Fibroblast of mammary gland (primary cell): ENCODE results near the gene CFL1.
"Not testable (repeated sequence)": the region's sequence is repeated elsewhere in the genome, so short reads cannot be mapped to it uniquely, and the experiment has no call there.

Source experiments
- DNase-seq: peaks from one replicate; pipeline ENCODE4 v3.0.0-alpha.2; 2010; ENCODE audit warnings: low read depth
- H3K4me3 ChIP-seq: 2 replicates; pipeline ENCODE4 v1.5.1; 2011; ENCODE audit warnings: low read depth, mild to moderate bottlenecking, low read length, moderate library complexity; ENCODE audit not compliant: control insufficient read depth
- CTCF ChIP-seq: conservative IDR thresholded peaks from 2 replicates; pipeline ENCODE4 v1.5.1; 2011; ENCODE audit warnings: low read depth, low read length, inconsistent platforms; ENCODE audit not compliant: control insufficient read depth, insufficient read depth

The CFL1 gene

GRCh38 chr11:65843811-65844210, 14.2 kb downstream of the CFL1 start:
- H3K4me3 ChIP-seq = no peak overlapping the region
- DNase-seq = no peak
- TF ChIP-seq CTCF = no peak

- H3K4me3 ChIP-seq = no peak overlapping the region
- no peak for TF ChIP-seq CTCF
- DNase-seq = no peak
Measured at GRCh38 chr11:65842144-65842543, 15.8 kb downstream of the CFL1 start.

GRCh38 chr11:65834202-65834601, 23.8 kb downstream of the CFL1 start:
- no peak for DNase-seq
- TF ChIP-seq CTCF = no peak
- H3K4me3 ChIP-seq = peak overlapping the region; percentile 85

- TF ChIP-seq CTCF = no peak
- peak; percentile 92 for DNase-seq
- H3K4me3 ChIP-seq = peak within 1 kb of the TSS; percentile 85
Measured at GRCh38 chr11:65833297-65834030, 24.5 kb downstream of the CFL1 start, which contains the start of gene SNX32. TSS of gene SNX32 (plus strand) at chr11:65833963. CDS start at chr11:65834066, 103 bp downstream.

- DNase-seq, H3K4me3 ChIP-seq: not testable (repeated sequence)
Measured at GRCh38 chr11:65832231-65832630, 25.7 kb downstream of the CFL1 start.

- TF ChIP-seq CTCF = no peak
- DNase-seq = no peak
- no peak overlapping the region for H3K4me3 ChIP-seq
Measured at GRCh38 chr11:65829459-65829858, 28.5 kb downstream of the CFL1 start.

GRCh38 chr11:65826984-65827735, 30.8 kb downstream of the CFL1 start:
- H3K4me3 ChIP-seq = no peak overlapping the region
- TF ChIP-seq CTCF = no peak
- no peak for DNase-seq
